PC-3 (cell line): ENCODE measurements around the gene SPOP. TPM values are rescaled to one million over a fixed set of nuclear protein-coding genes. Genes with fewer than 3 reads are reported as not detected.

Experiments
- ATAC-seq: fragments of 200-7000 bp; cut with Tn5 transposase; 2 replicates; pipeline ENCODE4 v1.9.1; 2020; ENCODE audit warnings: mild to moderate bottlenecking, moderate library complexity
- BruUV-seq: library from RNA; stranded (reverse); fragments of 400-500 nt; replicated peaks from 2 replicates; lab custom pipeline; 2021; lab: Mats Ljungman, UMichigan
- CTCF ChIA-PET: fragments of 300-600 bp; sonication (Branson Sonifier 250); formaldehyde crosslinking; loops from one replicate; lab custom pipeline; 2022; ENCODE audit warnings: antibody characterized with exemption; lab: Charles Lee
- POLR2A ChIA-PET: fragments of 300-600 bp; sonication (Branson Sonifier 250); formaldehyde crosslinking; loops from one replicate; lab custom pipeline; 2022; ENCODE audit warnings: antibody characterized with exemption; ENCODE audit not compliant: unreplicated experiment; lab: Charles Lee
- DNase-seq: peaks from one replicate; pipeline ENCODE4 v3.0.0-alpha.2; 2015
- H2AFZ ChIP-seq: fragments of 300-600 bp; sonication (generic); 2 replicates; pipeline ENCODE4 v1.6.0; 2016; ENCODE audit warnings: antibody characterized with exemption, low read length
- H3F3A ChIP-seq: fragments of 300-600 bp; sonication (generic); one replicate; pipeline ENCODE4 v1.6.0; 2017; ENCODE audit warnings: antibody characterized with exemption, low read length, control low read depth, mild to moderate bottlenecking; ENCODE audit not compliant: unreplicated experiment
- H3K27ac ChIP-seq: fragments of 300-600 bp; sonication (generic); 2 replicates; pipeline ENCODE4 v1.5.1; 2016; ENCODE audit warnings: mild to moderate bottlenecking, low read length
- H3K27me3 ChIP-seq: fragments of 300-600 bp; sonication (generic); 2 replicates; pipeline ENCODE4 v1.6.1; 2016; ENCODE audit warnings: low read length, mixed read lengths
- H3K36me3 ChIP-seq: fragments of 300-600 bp; sonication (generic); 2 replicates; pipeline ENCODE4 v1.6.1; 2016; ENCODE audit warnings: low read depth, mixed run types, low read length, mixed read lengths
- H3K4me1 ChIP-seq: fragments of 300-600 bp; sonication (generic); 2 replicates; pipeline ENCODE4 v1.5.1; 2016; ENCODE audit warnings: low read length; ENCODE audit not compliant: insufficient read depth
- H3K4me2 ChIP-seq: fragments of 300-600 bp; sonication (generic); 2 replicates; pipeline ENCODE4 v1.6.0; 2016; ENCODE audit warnings: low read length
- H3K4me3 ChIP-seq: fragments of 300-600 bp; sonication (generic); 2 replicates; pipeline ENCODE4 v1.5.1; 2016; ENCODE audit warnings: mild to moderate bottlenecking, low read length, mixed read lengths
- H3K79me2 ChIP-seq: fragments of 300-600 bp; sonication (generic); 2 replicates; pipeline ENCODE4 v1.6.1; 2017; ENCODE audit warnings: low read length, mixed read lengths
- H3K9ac ChIP-seq: fragments of 300-600 bp; sonication (generic); 2 replicates; pipeline ENCODE4 v1.6.0; 2016; ENCODE audit warnings: mild to moderate bottlenecking, low read length
- H3K9me2 ChIP-seq: fragments of 300-600 bp; sonication (generic); replicated peaks from 2 replicates; pipeline ENCODE4 v1.6.1; 2016; ENCODE audit warnings: mixed run types, low read length, mixed read lengths
- H3K9me3 ChIP-seq: fragments of 300-600 bp; sonication (generic); 2 replicates; pipeline ENCODE4 v1.6.1; 2016; ENCODE audit warnings: low read length, mixed read lengths
- H4K20me1 ChIP-seq: fragments of 300-600 bp; sonication (generic); 2 replicates; pipeline ENCODE4 v1.6.1; 2016; ENCODE audit warnings: low read length, mixed read lengths
- EZH2 ChIP-seq: fragments of 300-600 bp; sonication (generic); IDR thresholded peaks from one replicate; pipeline ENCODE4 v1.6.1; 2017; ENCODE audit warnings: antibody characterized with exemption, mild to moderate bottlenecking, low read length; ENCODE audit not compliant: unreplicated experiment
- EZH2phosphoT487 ChIP-seq: fragments of 300-600 bp; sonication (generic); IDR thresholded peaks from 2 replicates; pipeline ENCODE4 v1.6.1; 2018; ENCODE audit warnings: mild to moderate bottlenecking, antibody characterized with exemption, low read length, borderline replicate concordance
- intact Hi-C: fragments of 100-400 bp; cut with micrococcal nuclease; formaldehyde crosslinking; loops from 2 replicates; pipeline ENCODE4 v1.9.0; 2023
- total RNA-seq: library from RNA; depleted of rRNA; stranded (reverse); fragments of >200 nt; gene quantifications from 2 replicates; pipeline ENCODE4 v1.2.3, GENCODE V29; 2014
- TF ChIP-seq, protein P1 (sequence below): fragments of 300-600 bp; sonication (generic); conservative IDR thresholded peaks from 2 replicates; pipeline ENCODE4 v1.5.1; 2017; ENCODE audit warnings: antibody characterized with exemption, low read depth, mild to moderate bottlenecking, low read length

SPOP gene
- total RNA-seq, 1 experiment from 2014 or later: 54.7 TPM

GRCh38 chr17:49692751-49693150 is 14.9 kb upstream of the SPOP start:
- no peaks in the 10 kb centered on the region for H4K20me1 ChIP-seq
- no peak overlapping the region for H3K9ac ChIP-seq
- H3K4me3 ChIP-seq: no peak overlapping the region
- BruUV-seq: no TSS peak
- H3K4me2 ChIP-seq: no peak overlapping the region
- no peaks in the 10 kb centered on the region for H3K9me2 ChIP-seq
- H2AFZ ChIP-seq: no peak overlapping the region
- CTCF ChIA-PET: no interaction called here
- TF ChIP-seq, protein P1, sequence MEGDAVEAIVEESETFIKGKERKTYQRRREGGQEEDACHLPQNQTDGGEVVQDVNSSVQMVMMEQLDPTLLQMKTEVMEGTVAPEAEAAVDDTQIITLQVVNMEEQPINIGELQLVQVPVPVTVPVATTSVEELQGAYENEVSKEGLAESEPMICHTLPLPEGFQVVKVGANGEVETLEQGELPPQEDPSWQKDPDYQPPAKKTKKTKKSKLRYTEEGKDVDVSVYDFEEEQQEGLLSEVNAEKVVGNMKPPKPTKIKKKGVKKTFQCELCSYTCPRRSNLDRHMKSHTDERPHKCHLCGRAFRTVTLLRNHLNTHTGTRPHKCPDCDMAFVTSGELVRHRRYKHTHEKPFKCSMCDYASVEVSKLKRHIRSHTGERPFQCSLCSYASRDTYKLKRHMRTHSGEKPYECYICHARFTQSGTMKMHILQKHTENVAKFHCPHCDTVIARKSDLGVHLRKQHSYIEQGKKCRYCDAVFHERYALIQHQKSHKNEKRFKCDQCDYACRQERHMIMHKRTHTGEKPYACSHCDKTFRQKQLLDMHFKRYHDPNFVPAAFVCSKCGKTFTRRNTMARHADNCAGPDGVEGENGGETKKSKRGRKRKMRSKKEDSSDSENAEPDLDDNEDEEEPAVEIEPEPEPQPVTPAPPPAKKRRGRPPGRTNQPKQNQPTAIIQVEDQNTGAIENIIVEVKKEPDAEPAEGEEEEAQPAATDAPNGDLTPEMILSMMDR: no peak
- no peak for TF ChIP-seq EZH2
- no peak for TF ChIP-seq EZH2phosphoT487
- H3K27me3 ChIP-seq: no peaks in the 10 kb centered on the region
- intact Hi-C loops: no loop called here
- ATAC-seq (no peak), DNase-seq (no peak)
- H3K4me1 ChIP-seq: peaks cover 5% of the 10 kb centered on the region
- H3K9me3 ChIP-seq: no peaks in the 10 kb centered on the region
- no peak overlapping the region for H3K27ac ChIP-seq
- no peaks in the 10 kb centered on the region for H3K36me3 ChIP-seq
- H3K79me2 ChIP-seq: no peaks in the 10 kb centered on the region
- POLR2A ChIA-PET: no interaction called here
- H3F3A ChIP-seq: no peaks in the 10 kb centered on the region

DNA sequence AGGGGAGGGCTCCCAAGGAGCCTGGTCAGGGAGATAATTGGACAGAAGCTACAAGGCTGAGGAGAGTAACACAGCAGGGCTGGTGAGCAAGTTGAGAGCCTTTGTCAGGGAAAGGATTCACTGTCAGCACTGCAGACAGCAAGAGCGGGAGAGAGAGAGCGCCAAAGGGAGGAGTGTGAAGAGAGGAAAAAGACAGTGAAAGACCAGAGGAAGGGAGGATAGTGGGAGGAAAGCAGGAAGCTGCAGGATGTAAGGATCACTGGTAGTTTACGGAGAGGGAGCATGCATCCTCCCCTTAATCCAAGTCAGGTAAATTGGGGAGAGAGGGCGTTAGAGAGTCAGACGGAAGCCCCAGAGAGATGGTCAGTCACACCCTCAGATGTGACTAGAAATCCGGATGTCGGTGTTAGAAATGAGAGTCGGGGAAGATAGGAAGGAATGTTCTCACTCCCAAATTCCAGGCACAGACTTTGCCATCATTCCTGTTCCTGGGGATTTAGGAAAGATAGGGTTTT is 13.8 kb upstream of the SPOP start:
- no peak for ATAC-seq
- H3K4me3 ChIP-seq: no peak overlapping the region
- no peaks in the 10 kb centered on the region for H4K20me1 ChIP-seq
- H3K9ac ChIP-seq: no peak overlapping the region
- CTCF ChIA-PET: interaction anchor here (0.5 to 0.7 kb wide), 3 partner anchors 22 to 134 kb away, joined by 4 to 6 read pairs (median 5); no protein-coding TSS in a partner anchor
- H3K36me3 ChIP-seq: no peaks in the 10 kb centered on the region
- H3K9me2 ChIP-seq: no peaks in the 10 kb centered on the region
- BruUV-seq: no TSS peak
- DNase-seq: no peak
- TF ChIP-seq EZH2 (no peak), EZH2phosphoT487 (no peak)
- TF ChIP-seq, protein P1: no peak
- no peak overlapping the region for H3K27ac ChIP-seq
- H3K4me1 ChIP-seq: peaks cover 5% of the 10 kb centered on the region
- H3K9me3 ChIP-seq: no peaks in the 10 kb centered on the region
- no peaks in the 10 kb centered on the region for H3F3A ChIP-seq
- no peaks in the 10 kb centered on the region for H3K27me3 ChIP-seq
- H3K79me2 ChIP-seq: no peaks in the 10 kb centered on the region
- POLR2A ChIA-PET: no interaction called here
- intact Hi-C loops: no loop called here
- no peak overlapping the region for H2AFZ ChIP-seq
- no peak overlapping the region for H3K4me2 ChIP-seq

DNA sequence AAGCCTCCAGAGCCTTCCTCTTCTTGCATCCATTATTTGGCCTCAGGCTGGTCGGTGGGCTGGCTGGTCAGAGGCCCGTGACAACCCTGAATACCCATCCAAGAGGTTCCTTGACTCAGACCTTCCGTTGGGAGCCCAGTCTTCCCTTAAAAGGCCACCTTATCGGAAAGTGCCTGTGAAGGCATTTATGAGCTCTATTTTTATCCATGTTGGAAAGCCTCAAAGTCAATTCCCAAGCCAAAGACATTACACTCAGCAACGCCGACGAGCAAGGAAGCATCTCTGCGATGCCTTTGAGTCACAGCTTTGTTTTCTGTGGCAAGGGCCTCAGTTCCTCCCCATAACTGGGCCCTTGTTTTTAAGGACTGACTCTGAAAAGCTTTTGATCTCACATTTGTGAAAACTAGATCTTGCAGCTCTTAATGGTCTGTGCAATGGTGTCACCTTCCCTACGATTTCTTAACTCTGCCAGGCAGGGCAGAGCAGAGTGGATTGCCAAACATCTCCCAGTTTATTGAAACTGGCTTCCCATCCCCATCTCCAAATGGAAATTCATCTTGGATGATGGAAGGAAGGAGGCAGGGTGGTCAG is 13.3 kb upstream of the SPOP start:
- no peak for ATAC-seq
- CTCF ChIA-PET: interaction anchor here (0.5 kb wide), 2 partner anchors 23 to 133 kb away, joined by 4 to 5 read pairs; no protein-coding TSS in a partner anchor

More for the DNA sequence above, 13.3 kb upstream of the SPOP start:
- Histone ChIP-seq H3K9me2 (no peaks in the 10 kb centered on the region), H3K9me3 (no peaks in the 10 kb centered on the region), H4K20me1 (no peaks in the 10 kb centered on the region), H3K79me2 (no peaks in the 10 kb centered on the region), H3K27me3 (no peaks in the 10 kb centered on the region), H3F3A (no peaks in the 10 kb centered on the region), H3K4me2 (no peak overlapping the region), H3K4me1 (peaks cover 5% of the 10 kb centered on the region), H3K36me3 (no peaks in the 10 kb centered on the region), H2AFZ (no peak overlapping the region), H3K27ac (no peak overlapping the region), H3K9ac (no peak overlapping the region), H3K4me3 (no peak overlapping the region)
- intact Hi-C loops: no loop called here
- DNase-seq: no peak
- POLR2A ChIA-PET: no interaction called here
- TF ChIP-seq EZH2 (no peak), EZH2phosphoT487 (no peak)
- TF ChIP-seq, protein P1: no peak
- no TSS peak for BruUV-seq
